ENCODE data around the gene GOLGA3. TPM values are rescaled to one million over a fixed set of nuclear protein-coding genes. Genes with fewer than 3 reads are reported as not detected.
"Not testable (repeated sequence)": the region's sequence is repeated elsewhere in the genome, so short reads cannot be mapped to it uniquely, and the experiment has no call there.

GOLGA3 gene
- total RNA-seq, 1 donor from 2014 or later: 79.5 TPM

- no peak for DNase-seq (ENCODE audit: low spot score)
Observed at GRCh38 chr12:132847363-132848356, 19.0 kb upstream of the GOLGA3 start.

- not testable (repeated sequence) for DNase-seq (ENCODE audit: low spot score)
Observed at GRCh38 chr12:132844681-132845080, 16.0 kb upstream of the GOLGA3 start.

- DNase-seq (ENCODE audit: low spot score): no peak
Observed at GRCh38 chr12:132842449-132843045, 13.9 kb upstream of the GOLGA3 start.

GRCh38 chr12:132841151-132841550, 12.5 kb upstream of the GOLGA3 start:
- DNase-seq (ENCODE audit: low spot score): no peak

- no peak for DNase-seq (ENCODE audit: low spot score)
Observed at GRCh38 chr12:132840536-132840935, 11.9 kb upstream of the GOLGA3 start.

- no peak for DNase-seq (ENCODE audit: low spot score)
Observed at GRCh38 chr12:132839558-132840235, 11.0 kb upstream of the GOLGA3 start.

GRCh38 chr12:132838410-132839080, 9.9 kb upstream of the GOLGA3 start:
- no peak for DNase-seq (ENCODE audit: low spot score)

- no peak for DNase-seq (ENCODE audit: low spot score)
Observed at GRCh38 chr12:132837693-132838409, 9.2 kb upstream of the GOLGA3 start.

GRCh38 chr12:132836795-132837331, 8.2 kb upstream of the GOLGA3 start:
- no peak for DNase-seq (ENCODE audit: low spot score)

GRCh38 chr12:132836230-132836629, 7.6 kb upstream of the GOLGA3 start:
- not testable (repeated sequence) for DNase-seq (ENCODE audit: low spot score)

- no peak for DNase-seq (ENCODE audit: low spot score)
Observed at GRCh38 chr12:132835076-132836025, 6.7 kb upstream of the GOLGA3 start.

GRCh38 chr12:132834181-132834711, 5.6 kb upstream of the GOLGA3 start:
- no peak for DNase-seq (ENCODE audit: low spot score)

- no peak for DNase-seq (ENCODE audit: low spot score)
Observed at GRCh38 chr12:132833341-132833740, 4.7 kb upstream of the GOLGA3 start.

GRCh38 chr12:132831771-132832170, 3.1 kb upstream of the GOLGA3 start:
- no peak for DNase-seq (ENCODE audit: low spot score)

GRCh38 chr12:132827763-132828703, 636 bp downstream of the GOLGA3 start:
- DNase-seq (ENCODE audit: low spot score): peak; percentile 59

- DNase-seq (ENCODE audit: low spot score): no peak
Observed at GRCh38 chr12:132825861-132826260, 2.8 kb downstream of the GOLGA3 start.

- DNase-seq (ENCODE audit: low spot score): no peak
Observed at GRCh38 chr12:132825089-132825488, 3.6 kb downstream of the GOLGA3 start.

- no peak for DNase-seq (ENCODE audit: low spot score)
Observed at GRCh38 chr12:132824053-132824452, 4.6 kb downstream of the GOLGA3 start.

Data from ureter (tissue), 1 donor.